Measurements from ENCODE around the gene KLHDC1. TPM values are rescaled to one million over a fixed set of nuclear protein-coding genes. Genes with fewer than 3 reads are reported as not detected.

KLHDC1 gene
- total and polyA plus RNA-seq, 2 donors (not counting 1 experiment from before 2014, with no cell fraction given), result 0.85 to 5.8 TPM

- peaks cover 3% of the 10 kb centered on the region for H3K36me3 ChIP-seq (ENCODE audit: control insufficient read depth, insufficient read depth, low read length)
- no peak for DNase-seq (ENCODE audit: low read depth in 2 of 2)
- no peaks in the 10 kb centered on the region for H4K20me1 ChIP-seq (ENCODE audit: control insufficient read depth, extremely low read depth, insufficient read depth, low read length)
- no peaks in the 10 kb centered on the region for H3K27me3 ChIP-seq (ENCODE audit: control insufficient read depth, insufficient read depth, low read length)
- no peak for TF ChIP-seq EZH2 (IDR thresholded peaks at IDR 0.05; ENCODE audit: low read length, missing control alignments)
- no peak for TF ChIP-seq CTCF (conservative IDR thresholded peaks at IDR 0.05 in 1 of 2, IDR thresholded peaks at IDR 0.05 in 1 of 2; ENCODE audit: low read depth in 1 of 2, low read length in 2 of 2)
- H2AFZ ChIP-seq (ENCODE audit: low read length), result no peak overlapping the region
- no peaks in the 10 kb centered on the region for H3K4me1 ChIP-seq (ENCODE audit: control insufficient read depth, extremely low read depth, insufficient read depth, low read length)
- no peak overlapping the region for H3K4me2 ChIP-seq (ENCODE audit: extremely low read depth, insufficient read depth, low read length)
- no peaks in the 10 kb centered on the region for H3K79me2 ChIP-seq (ENCODE audit: control insufficient read depth, insufficient read depth, low read length)
- no peak overlapping the region for H3K9ac ChIP-seq (ENCODE audit: insufficient read depth, low read length)
- H3K9me3 ChIP-seq (ENCODE audit: control insufficient read depth, insufficient read depth, low read depth, low read length), result no peaks in the 10 kb centered on the region
- no peak overlapping the region for H3K27ac ChIP-seq (ENCODE audit: insufficient read depth, low read length)
- H3K4me3 ChIP-seq (replicated peaks in 1 of 4; ENCODE audit: control extremely low read depth in 1 of 4, insufficient read depth in 1 of 4, low read depth in 3 of 4, low read length in 4 of 4), result no peak overlapping the region
Observed at GRCh38 chr14:49796025-49796424, 103.1 kb downstream of the KLHDC1 start.

Other genes starting within 250 kb of the KLHDC1 start
- 1,182 and 1,369 TPM in 2 replicates for gene RPS29, start 106.7 kb upstream of the KLHDC1 start, total RNA-seq
- gene RPS29, start 106.7 kb upstream of the KLHDC1 start, polyA plus RNA-seq, result 6,852 and 7,256 TPM in 2 replicates
- gene LRR1, start 94.2 kb upstream of the KLHDC1 start, total RNA-seq, result 9.5 and 10.7 TPM in 2 replicates
- 10.9 and 26.0 TPM in 2 replicates for gene LRR1, start 94.2 kb upstream of the KLHDC1 start, polyA plus RNA-seq
- 281 and 528 TPM in 2 replicates for gene RPL36AL, start 72.5 kb upstream of the KLHDC1 start, total RNA-seq
- 383 and 523 TPM in 2 replicates for gene RPL36AL, start 72.5 kb upstream of the KLHDC1 start, polyA plus RNA-seq
- 50.3 and 60.4 TPM in 2 replicates for gene MGAT2, start 72.3 kb upstream of the KLHDC1 start, total RNA-seq
- 55.7 and 64.5 TPM in 2 replicates for gene MGAT2, start 72.3 kb upstream of the KLHDC1 start, polyA plus RNA-seq
- gene DNAAF2, start 57.9 kb upstream of the KLHDC1 start, total RNA-seq, result 9.1 and 10.3 TPM in 2 replicates
- 6.1 and 6.5 TPM in 2 replicates for gene DNAAF2, start 57.9 kb upstream of the KLHDC1 start, polyA plus RNA-seq
- gene POLE2, start 4.9 kb upstream of the KLHDC1 start, total RNA-seq, result 3.1 and 4.5 TPM in 2 replicates
- 8.7 and 18.6 TPM in 2 replicates for gene POLE2, start 4.9 kb upstream of the KLHDC1 start, polyA plus RNA-seq
- 125 and 135 TPM in 2 replicates for gene KLHDC2, start 75.0 kb downstream of the KLHDC1 start, total RNA-seq
- 40.5 and 59.1 TPM in 2 replicates for gene KLHDC2, start 75.0 kb downstream of the KLHDC1 start, polyA plus RNA-seq
- gene NEMF, start 159.7 kb downstream of the KLHDC1 start, total RNA-seq, result 61.4 and 68.9 TPM in 2 replicates
- gene NEMF, start 159.7 kb downstream of the KLHDC1 start, polyA plus RNA-seq, result 39.5 TPM in 2 replicates
- gene ARF6, start 200.0 kb downstream of the KLHDC1 start, total RNA-seq, result 48.8 and 67.4 TPM in 2 replicates
- 54.7 and 71.5 TPM in 2 replicates for gene ARF6, start 200.0 kb downstream of the KLHDC1 start, polyA plus RNA-seq